SU-DHL-6 (cell line): Measurements from ENCODE around the gene MYO7B.

Experiments used
- H2AFZ ChIP-seq: fragments of 200-600 bp; sonication (generic); 2 replicates; pipeline ENCODE4 v1.6.1; 2014; ENCODE audit warnings: low read depth, mild to moderate bottlenecking, moderate library complexity, mixed read lengths, antibody characterized with exemption, low read length; ENCODE audit not compliant: severe bottlenecking
- H3F3A ChIP-seq: fragments of 200-600 bp; shearing (Covaris generic); 2 replicates; pipeline ENCODE4 v1.6.0; 2016; ENCODE audit warnings: antibody characterized with exemption, mild to moderate bottlenecking; ENCODE audit not compliant: insufficient read depth
- H3K27ac ChIP-seq: fragments of 200-600 bp; sonication (generic); 2 replicates; pipeline ENCODE4 v1.5.1; 2016; ENCODE audit warnings: low read depth, mild to moderate bottlenecking, low read length, moderate library complexity, mixed read lengths
- H3K27me3 ChIP-seq: fragments of 200-600 bp; sonication (generic), shearing (Covaris generic); 2 replicates; pipeline ENCODE4 v1.6.0; 2014; ENCODE audit warnings: mild to moderate bottlenecking, low read length
- H3K36me3 ChIP-seq: fragments of 200-600 bp; sonication (generic); 2 replicates; pipeline ENCODE4 v1.6.1; 2014; ENCODE audit warnings: mild to moderate bottlenecking, low read length, mixed read lengths
- H3K4me2 ChIP-seq: fragments of 300-600, 200-600 bp; shearing (Covaris generic), sonication (generic); 2 replicates; pipeline ENCODE4 v1.6.0; 2014; ENCODE audit warnings: low read length, low read depth, mild to moderate bottlenecking; ENCODE audit not compliant: poor library complexity, severe bottlenecking
- H3K4me3 ChIP-seq: fragments of 200-600 bp; sonication (generic); 2 replicates; pipeline ENCODE4 v1.5.1; 2014; ENCODE audit warnings: antibody characterized with exemption, low read length, mild to moderate bottlenecking, mixed read lengths; ENCODE audit not compliant: insufficient read depth, poor library complexity, severe bottlenecking
- H3K79me2 ChIP-seq: fragments of 200-600 bp; sonication (generic); 2 replicates; pipeline ENCODE4 v1.6.1; 2014; ENCODE audit warnings: mild to moderate bottlenecking, low read length, moderate library complexity; ENCODE audit not compliant: insufficient read depth
- H3K9ac ChIP-seq: fragments of 200-600 bp; sonication (generic); 2 replicates; pipeline ENCODE4 v1.7.0; 2014; ENCODE audit warnings: mild to moderate bottlenecking, low read length
- H3K9me2 ChIP-seq: fragments of 200-600 bp; sonication (generic); replicated peaks from 2 replicates; pipeline ENCODE4 v1.6.1; 2014; ENCODE audit warnings: low read length; ENCODE audit not compliant: insufficient read depth
- H3K9me3 ChIP-seq: fragments of 200-600 bp; sonication (generic); 2 replicates; pipeline ENCODE4 v1.6.1; 2014; ENCODE audit warnings: low read length, mixed read lengths; ENCODE audit not compliant: insufficient read depth
- H4K20me1 ChIP-seq: fragments of 200-600 bp; sonication (generic); 2 replicates; pipeline ENCODE4 v1.6.1; 2014; ENCODE audit warnings: low read depth, mild to moderate bottlenecking, antibody characterized with exemption, low read length, moderate library complexity, mixed read lengths
- CTCF ChIP-seq: fragments of 200-600 bp; sonication (generic); IDR thresholded peaks from one replicate; pipeline ENCODE4 v1.5.1; 2017; ENCODE audit warnings: antibody characterized with exemption, mild to moderate bottlenecking, low read length, moderate library complexity; ENCODE audit not compliant: insufficient read depth, poor library complexity, severe bottlenecking
- EZH2phosphoT487 ChIP-seq: fragments of 200-600 bp; sonication (generic), shearing (Covaris generic); conservative IDR thresholded peaks from 2 replicates; pipeline ENCODE4 v1.6.1; 2018; ENCODE audit warnings: mild to moderate bottlenecking, antibody characterized with exemption, low read length, moderate library complexity, mixed read lengths

Gene MYO7B

GRCh38 chr2:127552336-127552735, 16.9 kb downstream of the MYO7B start:
- TF ChIP-seq CTCF, result no peak
- H4K20me1 ChIP-seq, result no peaks in the 10 kb centered on the region
- H3K9me2 ChIP-seq, result no peaks in the 10 kb centered on the region
- no peak overlapping the region for H3K27ac ChIP-seq
- H3F3A ChIP-seq, result no peaks in the 10 kb centered on the region
- no peaks in the 10 kb centered on the region for H3K79me2 ChIP-seq
- H3K4me3 ChIP-seq, result no peak overlapping the region
- H2AFZ ChIP-seq, result no peak overlapping the region
- no peaks in the 10 kb centered on the region for H3K27me3 ChIP-seq
- H3K9ac ChIP-seq, result no peak overlapping the region
- H3K4me2 ChIP-seq, result no peak overlapping the region
- H3K36me3 ChIP-seq, result no peaks in the 10 kb centered on the region
- no peaks in the 10 kb centered on the region for H3K9me3 ChIP-seq

- H4K20me1 ChIP-seq, result no peaks in the 10 kb centered on the region
- no peak overlapping the region for H3K4me2 ChIP-seq
- no peaks in the 10 kb centered on the region for H3K9me3 ChIP-seq
- H2AFZ ChIP-seq, result no peak overlapping the region
- H3K4me3 ChIP-seq, result no peak overlapping the region
- H3K36me3 ChIP-seq, result no peaks in the 10 kb centered on the region
- no peaks in the 10 kb centered on the region for H3F3A ChIP-seq
- TF ChIP-seq CTCF (no peak), EZH2phosphoT487 (no peak)
- no peak overlapping the region for H3K27ac ChIP-seq
- no peaks in the 10 kb centered on the region for H3K79me2 ChIP-seq
- H3K27me3 ChIP-seq, result no peaks in the 10 kb centered on the region
- H3K9me2 ChIP-seq, result no peaks in the 10 kb centered on the region
- no peak overlapping the region for H3K9ac ChIP-seq
These were observed 17.4 kb downstream of the MYO7B start for GRCh38 chr2:127552846-127553245.

GRCh38 chr2:127558911-127559310, 23.4 kb downstream of the MYO7B start:
- no peaks in the 10 kb centered on the region for H3F3A ChIP-seq
- H3K36me3 ChIP-seq, result no peaks in the 10 kb centered on the region
- no peak overlapping the region for H3K27ac ChIP-seq
- no peaks in the 10 kb centered on the region for H3K27me3 ChIP-seq
- no peak overlapping the region for H3K9ac ChIP-seq
- no peak overlapping the region for H2AFZ ChIP-seq
- H3K9me3 ChIP-seq, result no peaks in the 10 kb centered on the region
- no peak overlapping the region for H3K4me2 ChIP-seq
- no peaks in the 10 kb centered on the region for H3K9me2 ChIP-seq
- no peak for TF ChIP-seq CTCF
- no peak for TF ChIP-seq EZH2phosphoT487
- H3K4me3 ChIP-seq, result no peak overlapping the region
- H4K20me1 ChIP-seq, result no peaks in the 10 kb centered on the region
- no peaks in the 10 kb centered on the region for H3K79me2 ChIP-seq

- Histone ChIP-seq H3K9me3 (no peaks in the 10 kb centered on the region), H3K4me3 (no peak overlapping the region), H3K36me3 (no peaks in the 10 kb centered on the region), H2AFZ (no peak overlapping the region), H4K20me1 (no peaks in the 10 kb centered on the region), H3K27me3 (no peaks in the 10 kb centered on the region), H3K27ac (no peak overlapping the region), H3K4me2 (no peak overlapping the region), H3K79me2 (no peaks in the 10 kb centered on the region), H3F3A (no peaks in the 10 kb centered on the region), H3K9ac (no peak overlapping the region), H3K9me2 (no peaks in the 10 kb centered on the region)
- no peak for TF ChIP-seq CTCF
These were observed 24.0 kb downstream of the MYO7B start for GRCh38 chr2:127559454-127559853.
